LHCN-M2 (cell line): ENCODE data around the gene CCDC32. TPM values are rescaled to one million over a fixed set of nuclear protein-coding genes. Genes with fewer than 3 reads are reported as not detected.

Experiments used
- DNase-seq: peaks from one replicate; pipeline ENCODE4 v3.0.0-alpha.2; 2012; ENCODE audit warnings: low read depth
- total RNA-seq: library from RNA; depleted of rRNA; stranded (reverse); fragments of >200 nt; gene quantifications from 2 replicates; pipeline ENCODE4 v1.2.3, GENCODE V29; 2014

Gene CCDC32
- total RNA-seq, 1 experiment from 2014 or later = 12.9 TPM

DNA sequence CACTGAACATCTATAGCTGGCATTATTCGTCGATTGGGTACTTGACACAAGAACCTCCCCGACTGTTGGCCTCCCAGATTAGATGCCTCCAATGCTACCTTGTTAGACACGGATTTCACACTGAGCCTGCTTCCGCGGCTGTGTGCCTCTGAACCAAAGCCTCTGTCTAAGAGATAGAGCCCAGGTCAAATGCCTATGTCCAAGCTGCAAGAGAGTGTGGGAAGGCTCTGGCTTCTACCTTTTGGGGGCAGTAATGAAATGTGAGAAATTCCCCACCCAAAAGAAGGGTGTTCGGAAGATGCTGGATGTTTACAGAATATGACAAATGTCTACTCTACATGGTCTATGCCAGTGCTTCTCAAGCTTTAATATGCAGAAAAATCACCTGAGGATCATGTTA lies 2.3 kb upstream of the CCDC32 start:
- DNase-seq = peak; percentile 35

DNA sequence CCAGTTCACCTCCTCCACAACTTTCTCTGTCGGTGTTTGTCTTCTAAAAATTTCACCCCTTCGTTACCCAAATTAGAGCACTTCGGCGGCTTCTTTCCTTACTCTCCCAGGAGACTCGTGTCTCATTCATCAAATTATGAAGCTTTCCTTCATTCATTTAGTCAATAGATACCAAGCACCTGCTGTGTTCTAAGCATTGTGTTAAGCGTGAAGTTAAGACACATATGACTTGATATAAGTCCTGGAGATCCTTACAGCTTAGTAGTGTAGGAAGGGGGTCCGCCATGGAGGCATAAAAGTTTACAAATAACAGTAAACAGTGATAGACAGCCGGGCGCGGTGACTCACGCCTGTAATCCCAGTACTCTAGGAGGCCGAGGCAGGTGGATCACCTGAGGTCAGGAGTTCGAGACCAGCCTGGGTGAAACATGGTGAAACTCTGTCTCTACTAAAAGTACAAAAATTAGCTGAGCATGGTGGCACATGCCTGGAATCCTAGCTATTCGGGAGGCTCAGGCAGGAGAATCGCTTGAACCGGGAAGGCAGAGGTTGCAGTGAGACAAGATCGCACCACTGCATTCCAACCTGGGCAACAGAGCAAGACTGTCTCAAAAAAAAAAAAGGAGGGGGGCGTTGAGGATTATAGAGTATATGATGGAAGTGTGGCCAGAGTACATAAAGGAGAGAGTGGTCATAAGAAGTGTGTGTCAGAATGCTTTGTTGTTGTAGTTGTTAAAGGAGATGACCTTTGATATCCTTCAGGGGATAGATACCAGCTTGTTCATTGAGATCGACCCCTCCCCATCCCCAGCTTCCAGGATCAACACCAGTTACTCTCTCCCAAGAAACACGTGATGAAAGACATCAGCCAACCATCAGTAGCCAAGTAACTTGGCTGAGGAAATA lies 744 bp upstream of the CCDC32 start:
- DNase-seq = no peak

DNA sequence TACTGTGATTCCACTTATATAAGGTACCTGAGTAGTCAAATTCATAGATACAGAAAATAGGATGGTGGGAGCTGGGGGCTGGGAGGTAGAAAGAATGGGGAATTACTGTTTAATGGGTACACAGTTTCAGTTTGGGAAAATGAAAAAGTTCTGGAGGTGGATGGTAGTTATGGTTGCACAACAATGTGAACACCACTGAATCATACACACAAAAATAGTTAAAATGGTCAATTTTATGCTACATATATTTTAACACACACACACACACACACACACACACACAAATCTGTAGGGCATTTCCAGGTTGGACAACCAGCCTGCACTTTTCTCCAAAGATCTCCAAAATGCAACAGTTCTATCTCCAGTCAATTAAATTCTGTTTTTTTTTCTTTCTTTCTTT lies 1.4 kb downstream of the CCDC32 start:
- no peak for DNase-seq

DNA sequence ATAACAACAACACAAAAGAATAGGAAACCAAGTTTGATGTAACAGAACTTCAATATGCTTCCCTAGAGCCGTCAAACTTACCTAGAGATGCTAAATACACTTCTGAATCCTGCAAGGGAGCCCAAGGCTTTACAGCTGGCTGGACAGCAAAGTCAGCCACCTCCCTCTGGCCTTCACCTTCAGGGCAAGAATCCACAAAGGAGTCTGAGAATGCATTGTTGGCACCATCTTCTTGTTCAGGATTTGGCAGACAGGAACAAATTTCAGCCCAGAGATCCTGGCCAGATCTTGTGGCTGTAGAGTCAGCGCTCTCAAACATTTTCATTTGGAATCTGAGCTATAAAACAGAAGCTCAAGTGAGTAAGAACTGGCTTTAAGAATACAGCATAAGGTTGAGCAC lies 2.2 kb downstream of the CCDC32 start:
- DNase-seq = no peak

DNA sequence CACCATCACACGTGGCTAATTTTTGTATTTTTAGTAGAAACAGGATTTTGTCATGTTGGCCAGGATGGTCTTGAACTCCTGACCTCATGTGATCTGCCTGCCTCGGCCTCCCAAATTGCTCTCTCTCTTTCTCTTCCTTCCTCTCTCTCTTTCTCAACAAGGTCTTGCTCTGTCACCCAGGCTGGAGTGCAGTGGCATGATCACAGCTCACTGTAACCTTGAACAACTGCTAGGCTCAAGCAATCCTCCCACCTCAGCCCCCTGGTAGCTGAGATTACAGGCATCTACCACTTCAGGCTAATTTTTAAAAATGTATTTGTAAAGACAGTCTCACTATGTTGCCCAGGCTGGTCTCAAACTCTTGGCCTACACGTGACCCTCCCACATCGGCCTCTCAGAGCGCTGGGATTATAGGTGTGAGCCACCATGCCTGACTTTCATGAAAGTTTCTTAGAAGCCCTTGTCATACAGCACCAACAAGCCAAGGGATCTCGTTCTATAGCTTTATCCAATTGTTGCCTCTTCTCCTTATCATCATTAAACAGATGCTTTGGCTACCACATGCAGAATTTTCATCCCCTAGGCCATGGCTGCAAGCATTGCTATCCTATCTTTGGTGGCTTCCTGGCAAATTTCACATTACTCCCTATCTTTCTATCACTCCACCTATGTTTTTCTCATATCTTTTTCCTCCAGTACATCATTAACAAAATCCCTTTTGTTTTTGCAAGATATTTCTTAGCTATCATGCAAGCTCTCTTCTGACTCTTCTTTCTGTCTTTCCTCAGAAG lies 5.7 kb downstream of the CCDC32 start:
- DNase-seq = no peak

DNA sequence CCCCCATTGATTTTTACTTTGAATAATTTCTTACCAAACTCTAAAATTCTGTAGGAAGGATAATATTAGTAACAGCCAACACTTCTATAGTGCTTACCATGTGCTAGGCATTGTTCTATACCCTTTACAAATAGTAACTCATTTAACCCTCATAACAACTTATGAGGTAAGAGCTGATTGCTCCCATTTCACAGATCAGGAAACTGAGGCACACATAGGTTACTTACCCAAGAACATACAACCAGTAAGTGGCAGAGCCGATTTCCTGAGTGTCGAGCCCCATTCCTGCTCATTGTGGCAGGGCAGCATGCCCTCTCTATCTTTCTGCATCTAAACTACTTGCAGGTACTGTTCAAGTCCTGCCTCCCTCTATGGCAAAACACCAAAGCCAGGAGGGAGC lies 9.0 kb downstream of the CCDC32 start:
- DNase-seq = no peak

DNA sequence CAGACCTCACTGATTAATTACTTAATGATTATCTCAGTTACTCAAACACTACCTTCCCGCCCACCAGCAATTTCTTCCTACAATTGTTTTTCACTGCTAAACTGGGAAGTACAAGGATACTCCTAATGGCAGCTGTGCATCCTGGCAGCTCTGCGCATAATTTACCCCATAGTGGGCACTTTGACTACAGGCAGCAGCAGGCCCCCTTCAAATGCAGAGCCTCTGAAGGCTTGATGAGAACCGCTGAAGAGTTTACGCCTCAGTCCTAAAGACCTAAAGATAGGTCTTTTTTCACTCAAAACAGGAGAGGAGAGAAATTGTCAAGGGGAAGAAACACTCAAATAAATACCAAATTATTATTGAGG lies 10.7 kb downstream of the CCDC32 start:
- DNase-seq = no peak

DNA sequence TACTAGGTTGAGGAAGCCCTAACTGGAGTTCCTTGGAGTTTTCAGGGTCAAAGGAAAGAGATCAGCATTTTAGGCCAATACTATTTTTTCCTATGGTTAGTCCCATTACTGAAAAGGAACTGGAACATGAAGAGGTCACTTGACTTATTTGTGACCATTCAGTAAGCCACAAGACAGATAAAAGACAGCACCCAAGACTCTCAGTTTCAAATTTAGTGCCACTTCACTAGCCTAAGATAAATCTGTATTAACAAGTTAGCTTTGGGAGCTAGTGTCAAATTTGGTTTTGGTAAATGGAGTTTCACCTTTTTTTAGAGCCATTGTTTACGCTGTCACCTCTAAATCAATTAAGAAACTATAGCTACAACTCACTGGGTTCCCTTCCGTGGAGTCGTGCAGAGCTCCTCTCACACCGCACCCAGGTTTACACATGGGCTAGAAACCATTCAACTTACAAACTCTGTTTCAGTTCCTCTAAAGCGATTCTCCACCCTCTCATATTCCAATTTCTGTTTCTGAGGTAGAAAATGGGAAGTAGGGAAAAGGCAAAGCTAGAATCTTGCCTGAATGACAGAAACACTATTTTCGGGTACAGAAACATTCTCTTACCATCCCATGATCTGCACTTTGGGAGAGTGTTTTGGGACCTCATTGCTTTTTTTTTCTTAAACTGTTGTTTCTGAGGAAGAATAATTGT lies 14.4 kb downstream of the CCDC32 start:
- DNase-seq = no peak

DNA sequence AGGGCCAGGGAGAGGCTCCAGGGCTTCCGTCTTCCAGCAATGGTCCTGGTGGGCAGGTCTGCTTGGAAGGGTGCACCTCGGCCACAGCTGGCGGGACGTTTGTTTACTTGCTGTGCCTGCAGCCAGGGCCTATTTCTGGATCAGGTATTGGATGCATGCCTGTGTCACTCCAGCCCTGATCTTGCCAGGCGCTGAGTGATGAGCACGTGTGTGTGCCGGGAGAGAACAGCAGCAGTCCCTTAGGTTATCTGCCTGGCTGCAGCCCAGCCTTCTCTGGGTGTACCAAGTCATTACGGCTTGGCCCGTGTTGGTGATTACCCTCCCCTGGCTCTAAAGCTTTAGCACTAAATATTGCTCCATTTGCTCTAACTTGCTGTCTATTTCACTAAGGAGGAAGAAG lies 14.9 kb downstream of the CCDC32 start:
- no peak for DNase-seq

DNA sequence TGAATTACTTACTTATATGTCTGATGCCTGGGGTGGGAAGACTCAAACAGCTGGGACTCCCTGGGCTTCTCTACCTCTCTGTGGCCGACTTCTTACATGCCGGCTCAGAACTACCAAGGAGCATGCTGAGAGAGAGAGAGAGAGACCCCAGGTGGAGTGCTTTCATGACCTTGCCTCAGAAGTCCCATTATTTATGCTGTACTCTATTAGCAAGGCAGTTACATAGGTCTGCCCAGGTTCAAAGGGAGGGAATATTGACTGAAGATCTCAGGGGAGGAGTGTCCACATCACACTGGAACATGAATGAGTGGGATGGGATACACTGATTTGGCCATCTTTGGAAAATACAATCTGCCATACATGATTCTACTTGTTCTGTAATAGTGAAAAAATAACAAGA lies 16.2 kb downstream of the CCDC32 start:
- DNase-seq = no peak

DNA sequence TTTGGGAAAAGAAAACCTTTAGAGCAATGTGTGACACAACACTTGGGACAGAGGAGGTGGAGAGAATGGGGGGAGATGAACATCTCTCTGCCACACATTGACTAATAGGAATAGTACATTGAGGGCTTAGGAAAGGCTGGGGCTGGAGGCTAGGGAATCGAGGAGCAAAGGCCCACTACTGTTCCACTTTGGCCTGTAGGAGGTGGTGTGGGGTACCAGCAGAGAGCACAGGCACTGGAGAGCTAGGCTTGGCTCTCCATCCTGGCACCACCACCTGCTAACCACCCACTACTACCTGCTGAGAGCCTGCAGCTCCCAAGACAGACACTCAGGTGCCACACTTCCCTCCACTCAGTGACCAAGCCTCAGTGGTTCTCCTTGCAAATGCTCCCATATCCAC lies 19.4 kb downstream of the CCDC32 start:
- no peak for DNase-seq

DNA sequence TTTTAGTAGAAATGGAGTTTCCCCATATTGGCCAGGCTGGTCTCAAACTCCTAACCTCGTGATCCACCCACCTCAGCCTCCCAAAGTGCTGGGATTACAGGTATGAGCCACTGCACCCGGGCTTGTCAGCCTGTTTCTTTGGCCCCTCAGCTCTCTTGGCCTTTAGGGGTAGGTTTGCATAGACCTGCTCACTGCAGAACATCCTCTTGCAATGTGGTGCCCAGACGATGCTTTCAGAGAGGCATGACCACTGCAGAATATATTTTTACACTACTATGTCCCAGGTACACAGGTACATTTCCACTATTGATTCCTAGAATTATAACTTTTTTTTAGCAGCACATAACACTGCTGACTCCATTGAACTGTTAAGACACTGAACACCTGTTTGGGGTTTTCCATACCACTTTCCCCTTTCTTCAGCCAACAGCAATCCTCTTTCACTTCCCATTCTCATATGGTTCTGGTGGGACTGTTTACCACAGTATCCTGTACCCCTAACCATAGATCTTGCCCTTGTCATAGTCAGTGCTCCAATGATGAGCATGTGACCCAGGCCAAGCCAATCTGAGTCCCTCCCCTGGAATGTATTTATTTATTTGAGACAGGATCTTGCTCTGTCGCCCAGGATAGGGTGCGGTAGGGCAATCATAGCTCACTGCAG lies 21.1 kb downstream of the CCDC32 start:
- DNase-seq = no peak

DNA sequence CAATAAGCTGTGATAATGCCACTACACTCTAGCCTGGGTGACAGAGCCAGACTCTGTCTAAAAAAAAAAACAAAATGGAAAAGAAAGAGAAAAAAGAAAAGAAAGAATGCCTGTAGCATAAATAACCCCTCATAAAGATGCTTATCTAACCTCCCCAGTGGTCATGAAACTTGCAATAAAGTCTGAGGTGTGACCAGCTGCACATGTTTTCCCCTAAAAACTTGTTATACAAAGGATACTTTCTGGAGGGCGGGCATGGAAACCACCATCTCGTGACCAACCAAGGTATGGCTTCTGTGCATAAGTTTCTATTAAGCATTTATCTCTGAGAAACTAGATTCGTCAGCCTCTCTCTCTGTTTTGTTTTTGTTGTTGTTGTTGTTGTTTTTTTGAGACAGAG lies 21.8 kb downstream of the CCDC32 start:
- DNase-seq = no peak

DNA sequence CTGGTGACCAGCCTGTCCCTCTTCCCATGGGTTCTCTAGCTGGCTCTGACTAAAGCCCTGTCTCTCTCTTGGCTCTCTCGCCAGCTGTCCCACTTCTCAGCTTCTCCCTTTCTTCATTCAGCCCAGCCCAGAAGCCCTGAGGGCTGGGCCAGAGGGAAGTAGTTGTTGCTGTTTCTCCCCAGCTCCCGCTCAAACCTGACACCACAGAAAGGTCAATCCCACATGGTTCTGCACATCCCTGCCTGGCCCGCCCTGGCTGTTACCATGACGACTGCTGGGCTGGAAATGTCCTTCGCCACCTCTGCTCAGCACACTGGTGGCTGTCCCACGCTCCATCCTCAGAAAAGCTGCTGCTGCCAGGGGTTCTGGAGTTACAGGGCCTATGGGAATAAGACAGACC lies 25.9 kb downstream of the CCDC32 start:
- DNase-seq = no peak

DNA sequence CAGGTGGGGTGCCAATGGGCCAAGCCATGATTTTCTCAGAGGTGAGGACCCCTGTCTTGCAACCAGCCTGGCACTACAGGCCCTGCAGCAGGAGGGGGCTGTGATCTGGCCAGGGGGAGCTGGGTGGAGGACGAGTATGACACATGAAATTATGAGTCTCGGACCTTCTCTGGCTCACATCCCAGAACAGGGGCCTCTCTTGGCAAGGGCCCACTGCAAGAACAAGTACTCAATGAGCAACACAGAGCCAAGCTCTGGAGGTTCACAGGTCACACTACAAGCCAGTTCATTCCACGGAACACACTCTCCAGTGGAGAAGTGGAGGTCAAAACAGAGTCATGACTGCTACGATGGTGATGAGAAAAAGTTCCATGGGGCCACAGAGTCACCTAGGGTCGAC lies 28.3 kb downstream of the CCDC32 start:
- no peak for DNase-seq

DNA sequence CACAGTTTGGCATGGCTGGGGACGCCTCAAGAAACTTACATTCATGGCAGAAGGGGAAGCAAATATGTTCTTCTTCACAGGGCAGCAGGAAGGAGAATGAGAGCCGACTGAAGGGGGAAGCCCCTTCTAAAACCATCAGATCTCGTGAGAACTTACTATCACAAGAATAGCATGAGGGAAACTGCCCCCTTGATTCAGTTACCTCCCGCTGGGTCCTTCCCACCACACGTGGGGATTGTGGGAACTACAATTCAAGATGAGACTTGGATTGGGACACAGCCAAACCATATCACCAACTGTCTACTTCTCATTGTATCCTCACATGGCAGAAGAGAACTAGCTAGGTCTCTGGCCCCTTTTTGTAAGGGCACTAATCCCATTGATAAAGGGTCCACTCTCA lies 30.5 kb downstream of the CCDC32 start:
- DNase-seq = no peak

DNA sequence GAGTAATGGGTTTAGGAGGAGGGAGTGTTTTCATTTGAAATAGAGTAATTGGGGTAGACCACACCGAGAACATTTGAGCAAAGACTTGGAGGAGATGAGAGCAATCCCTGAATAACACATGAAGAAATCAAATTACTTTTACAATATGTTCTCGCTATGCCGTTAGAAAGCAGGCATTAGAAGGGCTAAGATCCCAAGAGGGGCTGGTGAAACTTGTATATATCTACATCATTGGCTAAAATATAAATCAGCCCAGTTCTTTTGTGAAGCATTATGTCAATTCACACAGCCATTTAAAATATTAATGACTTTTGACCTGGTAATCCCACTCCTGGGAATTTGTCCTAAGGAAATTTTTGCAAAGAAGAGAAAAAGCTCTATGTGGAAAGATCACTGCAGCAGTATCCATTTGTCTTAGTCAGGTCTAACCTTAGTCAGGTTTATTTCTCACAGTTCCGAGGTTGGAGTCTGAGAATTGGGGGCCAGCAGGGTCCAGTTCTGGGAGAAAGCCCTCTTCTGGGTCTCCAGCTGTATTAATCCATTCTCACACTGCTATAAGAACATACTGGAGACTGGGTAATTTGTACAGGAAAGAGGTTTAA lies 31.0 kb downstream of the CCDC32 start:
- no peak for DNase-seq

DNA sequence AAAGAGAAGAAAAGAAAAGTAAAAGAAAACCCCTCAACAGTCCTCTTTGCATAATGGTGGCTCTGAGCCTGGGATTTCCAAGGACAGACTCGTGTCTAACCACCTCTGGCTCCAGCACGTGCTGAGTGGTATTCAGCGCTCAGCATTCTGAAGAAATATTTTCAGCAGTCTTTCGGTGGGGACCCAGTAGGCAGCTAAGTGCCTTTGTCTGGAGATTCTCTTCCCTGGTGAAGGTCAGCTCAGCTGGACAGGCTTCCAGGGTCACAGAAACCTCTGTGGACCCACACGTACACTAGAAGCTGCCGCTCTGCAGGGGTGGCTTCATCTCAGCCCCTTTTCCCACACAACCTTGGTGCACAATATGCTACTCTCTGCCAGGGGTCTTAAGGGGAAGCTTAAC lies 36.0 kb downstream of the CCDC32 start:
- DNase-seq = no peak

DNA sequence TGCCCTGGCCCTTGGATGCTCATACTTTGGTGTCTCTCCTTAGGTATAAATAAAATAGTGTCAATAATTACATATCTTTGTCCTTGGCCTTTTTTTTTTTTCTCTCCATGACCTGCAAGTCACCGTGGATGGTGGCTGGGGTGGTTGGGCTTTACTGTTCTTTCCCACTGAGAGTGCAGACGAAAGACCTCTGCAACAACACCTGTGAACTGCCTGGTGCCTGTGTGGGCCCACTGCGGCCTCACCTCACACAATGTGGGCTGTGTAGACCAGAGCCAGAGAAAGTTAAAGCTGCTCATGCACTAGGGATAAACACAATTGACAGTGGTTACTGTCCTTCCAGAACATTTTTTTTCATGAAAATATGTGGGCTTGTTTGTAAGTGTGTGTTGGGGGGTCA lies 39.0 kb downstream of the CCDC32 start:
- no peak for DNase-seq

DNA sequence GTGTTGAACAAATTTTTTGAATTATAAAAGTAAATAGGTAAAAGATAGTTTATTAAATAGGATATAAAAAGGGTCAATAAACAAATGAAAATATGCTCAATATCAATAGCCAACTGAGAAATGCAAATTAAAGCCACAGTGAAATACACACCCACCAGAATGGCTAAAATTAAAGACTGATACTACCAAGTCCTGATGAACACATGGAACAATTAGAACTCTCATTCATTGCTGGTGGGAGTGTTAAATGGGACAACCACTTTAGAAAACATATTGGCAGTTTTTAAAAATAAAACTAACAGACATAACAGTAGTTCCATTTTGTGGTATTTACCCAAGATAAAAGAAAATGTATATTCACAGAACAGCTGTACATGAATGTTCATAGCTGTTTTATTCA lies 41.2 kb downstream of the CCDC32 start:
- DNase-seq = no peak

DNA sequence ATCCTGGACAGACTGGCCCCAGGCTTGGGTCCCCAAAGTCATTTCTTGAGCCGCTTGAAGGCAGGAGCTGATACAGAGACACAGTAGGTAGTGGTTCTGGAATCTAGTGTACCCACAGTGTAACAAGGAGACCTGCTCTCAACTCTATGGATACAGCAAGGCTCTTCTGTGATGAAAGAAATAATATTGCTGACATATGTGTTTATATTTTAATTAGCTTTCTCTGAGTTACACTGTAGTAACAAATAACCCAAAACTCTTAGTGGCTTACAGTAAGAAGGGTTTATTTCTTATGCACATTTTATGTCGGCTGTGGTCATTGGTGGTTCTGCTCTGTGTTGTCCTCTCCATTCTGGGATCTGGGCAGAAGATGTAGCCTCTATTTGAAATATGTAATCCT lies 48.5 kb downstream of the CCDC32 start:
- no peak for DNase-seq

DNA sequence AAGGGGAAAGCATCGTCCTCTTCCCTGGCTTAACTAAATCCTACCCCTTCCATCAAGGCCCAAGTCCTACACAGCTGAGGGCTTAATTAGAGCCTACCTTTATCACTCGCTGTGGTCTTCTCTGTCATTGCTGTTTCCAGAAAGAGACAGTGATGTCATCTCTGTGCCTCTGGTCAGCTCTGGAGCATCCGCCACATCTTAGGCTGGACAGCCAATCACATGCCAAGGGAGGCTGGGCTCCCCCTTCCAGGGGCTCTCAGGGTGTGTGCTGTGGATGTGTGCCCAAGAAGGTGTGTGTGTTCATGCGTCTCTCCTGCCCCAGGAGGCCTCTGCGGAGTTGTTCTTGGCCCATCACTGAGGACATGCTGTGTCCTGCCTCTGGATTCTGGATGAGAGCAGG lies 51.2 kb downstream of the CCDC32 start:
- no peak for DNase-seq
